Measurements from ENCODE around the gene MYO10. TPM values are rescaled to one million over a fixed set of nuclear protein-coding genes. Genes with fewer than 3 reads are reported as not detected.

MYO10 gene
- total RNA-seq (2022; extraction: Qiagen RNA extraction), result 31.7 to 41.8 TPM (median 34.2 TPM) in 5 replicates

GRCh38 chr5:16936150-16936988 is at the start of gene MYO10:
Gene MYO10 (minus strand): TSS chr5:16936288. CDS start chr5:16935808, 480 bp downstream.

GRCh38 chr5:16616536-16617273 is 319.4 kb downstream of the MYO10 start, which contains the start of gene RETREG1:
Gene RETREG1 (minus strand): TSS chr5:16616997. CDS start chr5:16616971, 26 bp downstream.

